ENCODE measurements around the gene ZMYND8. TPM values are rescaled to one million over a fixed set of nuclear protein-coding genes. Genes with fewer than 3 reads are reported as not detected.
"Not testable (repeated sequence)": the region's sequence is repeated elsewhere in the genome, so short reads cannot be mapped to it uniquely, and the experiment has no call there.

Gene ZMYND8
- total RNA-seq, 2 donors from 2014 or later, result 22.0 to 35.3 TPM

DNA sequence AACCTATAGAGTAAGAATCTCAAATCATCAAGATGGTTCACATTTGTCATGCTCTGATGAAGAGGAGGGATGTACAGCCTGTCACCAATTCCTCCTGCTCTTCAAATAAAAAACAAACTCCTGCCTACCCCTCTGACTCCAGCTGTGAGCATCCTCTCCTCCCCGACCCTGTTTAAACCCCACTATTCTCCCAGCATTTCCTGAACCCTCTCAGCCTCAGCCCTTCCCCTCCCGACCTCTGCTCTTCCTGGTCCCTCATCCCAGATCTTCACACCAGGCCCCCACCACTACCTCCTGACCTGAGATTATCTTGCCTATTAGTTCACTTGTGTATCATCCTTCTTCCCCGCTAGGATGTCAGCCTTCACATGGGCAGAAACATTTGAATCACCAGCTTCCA lies 75.8 kb downstream of the ZMYND8 start:
- peaks cover 0 to 32% of the 10 kb centered on the region in 2 donors for H3K4me1 ChIP-seq
- no peaks in the 10 kb centered on the region for H3K9me3 ChIP-seq
- no peak overlapping the region for H3K27ac ChIP-seq
- no peaks in the 10 kb centered on the region for H3K27me3 ChIP-seq
- H3K36me3 ChIP-seq, result peaks cover 62% of the 10 kb centered on the region
- DNase-seq (ENCODE audit: low spot score), result no peak
- H3K4me3 ChIP-seq, result no peak overlapping the region
- TF ChIP-seq, protein P1, sequence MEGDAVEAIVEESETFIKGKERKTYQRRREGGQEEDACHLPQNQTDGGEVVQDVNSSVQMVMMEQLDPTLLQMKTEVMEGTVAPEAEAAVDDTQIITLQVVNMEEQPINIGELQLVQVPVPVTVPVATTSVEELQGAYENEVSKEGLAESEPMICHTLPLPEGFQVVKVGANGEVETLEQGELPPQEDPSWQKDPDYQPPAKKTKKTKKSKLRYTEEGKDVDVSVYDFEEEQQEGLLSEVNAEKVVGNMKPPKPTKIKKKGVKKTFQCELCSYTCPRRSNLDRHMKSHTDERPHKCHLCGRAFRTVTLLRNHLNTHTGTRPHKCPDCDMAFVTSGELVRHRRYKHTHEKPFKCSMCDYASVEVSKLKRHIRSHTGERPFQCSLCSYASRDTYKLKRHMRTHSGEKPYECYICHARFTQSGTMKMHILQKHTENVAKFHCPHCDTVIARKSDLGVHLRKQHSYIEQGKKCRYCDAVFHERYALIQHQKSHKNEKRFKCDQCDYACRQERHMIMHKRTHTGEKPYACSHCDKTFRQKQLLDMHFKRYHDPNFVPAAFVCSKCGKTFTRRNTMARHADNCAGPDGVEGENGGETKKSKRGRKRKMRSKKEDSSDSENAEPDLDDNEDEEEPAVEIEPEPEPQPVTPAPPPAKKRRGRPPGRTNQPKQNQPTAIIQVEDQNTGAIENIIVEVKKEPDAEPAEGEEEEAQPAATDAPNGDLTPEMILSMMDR (IDR thresholded peaks at IDR 0.05), result no peak

DNA sequence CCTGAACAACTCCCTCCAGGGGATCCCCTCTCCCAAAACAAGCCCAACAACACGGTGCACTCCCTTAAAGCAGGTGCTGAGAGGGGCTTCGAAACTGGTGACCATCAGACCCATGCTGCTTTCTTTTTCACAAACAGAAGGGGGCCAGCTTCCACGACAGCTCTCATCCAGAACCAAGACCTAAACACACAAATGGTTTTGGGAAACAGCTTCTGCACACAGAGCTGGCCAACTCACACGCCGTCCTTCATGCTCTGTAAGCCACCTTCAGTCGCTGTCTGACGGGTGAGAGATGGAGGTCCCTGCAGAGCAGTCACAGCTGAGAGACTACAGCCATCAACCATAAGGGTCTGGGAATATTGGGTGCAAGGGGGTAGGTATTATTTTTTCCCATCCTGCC lies 76.3 kb downstream of the ZMYND8 start:
- TF ChIP-seq, protein P1 (IDR thresholded peaks at IDR 0.05), result no peak
- no peak overlapping the region for H3K27ac ChIP-seq
- no peaks in the 10 kb centered on the region for H3K27me3 ChIP-seq
- peaks cover 0 to 37% of the 10 kb centered on the region in 2 donors for H3K4me1 ChIP-seq
- DNase-seq (ENCODE audit: low spot score), result peak; percentile 44
- no peaks in the 10 kb centered on the region for H3K9me3 ChIP-seq
- H3K36me3 ChIP-seq, result peaks cover 62% of the 10 kb centered on the region
- H3K4me3 ChIP-seq, result no peak overlapping the region

DNA sequence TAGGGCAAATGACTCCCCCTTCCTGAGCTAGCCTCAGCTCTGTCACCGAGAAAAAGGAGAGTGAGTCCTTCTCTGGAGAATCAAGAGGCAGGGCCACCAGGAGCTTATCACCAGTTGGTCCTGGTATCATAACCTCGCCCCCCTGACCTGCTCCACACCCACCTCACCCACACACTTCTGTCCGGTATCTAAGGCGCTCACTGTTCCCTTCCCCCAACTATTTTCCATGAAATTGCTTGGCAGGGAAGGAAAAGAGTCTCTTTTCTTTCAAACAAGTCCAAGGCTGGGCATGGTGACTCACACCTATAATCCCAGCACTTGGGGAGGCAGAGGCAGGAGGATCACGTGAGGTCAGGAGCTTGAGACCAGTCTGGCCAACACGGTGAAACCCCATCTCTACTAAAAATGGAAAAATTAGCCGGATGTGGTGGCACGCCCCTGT lies 77.6 kb downstream of the ZMYND8 start:
- Histone ChIP-seq H3K27ac (peak overlapping the region; percentile 84 to 89), H3K9me3 (no peaks in the 10 kb centered on the region), H3K27me3 (no peaks in the 10 kb centered on the region), H3K4me3 (no peak overlapping the region), H3K4me1 (peaks cover 0 to 50% of the 10 kb centered on the region in 2 donors), H3K36me3 (peaks cover 53% of the 10 kb centered on the region)
- TF ChIP-seq, protein P1 (IDR thresholded peaks at IDR 0.05), result no peak
- peak; percentile 57 for DNase-seq (ENCODE audit: low spot score)

DNA sequence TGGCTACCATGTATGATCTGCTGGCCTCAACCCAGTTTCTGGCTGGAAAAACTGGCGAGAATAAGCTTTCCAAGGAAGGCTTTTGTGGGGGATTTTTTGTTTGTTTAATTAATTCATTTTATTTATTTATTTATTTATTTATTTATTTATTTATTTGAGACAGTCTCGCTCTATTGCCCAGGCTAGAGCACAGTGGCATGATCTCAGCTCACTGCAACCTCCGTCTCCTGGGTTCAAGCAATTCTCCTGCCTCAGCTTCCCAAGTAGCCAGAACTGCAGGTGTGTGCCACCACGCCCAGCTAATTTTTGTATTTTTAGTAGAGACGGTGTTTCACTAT lies 79.0 kb downstream of the ZMYND8 start:
- DNase-seq (ENCODE audit: low spot score), result peak; percentile 66
- Histone ChIP-seq H3K36me3 (peaks cover 41% of the 10 kb centered on the region), H3K27ac (peak overlapping the region; percentile 84 to 89), H3K4me1 (peaks cover 0 to 61% of the 10 kb centered on the region in 2 donors)
- H3K9me3 ChIP-seq, H3K27me3 ChIP-seq, H3K4me3 ChIP-seq: not testable (repeated sequence)

DNA sequence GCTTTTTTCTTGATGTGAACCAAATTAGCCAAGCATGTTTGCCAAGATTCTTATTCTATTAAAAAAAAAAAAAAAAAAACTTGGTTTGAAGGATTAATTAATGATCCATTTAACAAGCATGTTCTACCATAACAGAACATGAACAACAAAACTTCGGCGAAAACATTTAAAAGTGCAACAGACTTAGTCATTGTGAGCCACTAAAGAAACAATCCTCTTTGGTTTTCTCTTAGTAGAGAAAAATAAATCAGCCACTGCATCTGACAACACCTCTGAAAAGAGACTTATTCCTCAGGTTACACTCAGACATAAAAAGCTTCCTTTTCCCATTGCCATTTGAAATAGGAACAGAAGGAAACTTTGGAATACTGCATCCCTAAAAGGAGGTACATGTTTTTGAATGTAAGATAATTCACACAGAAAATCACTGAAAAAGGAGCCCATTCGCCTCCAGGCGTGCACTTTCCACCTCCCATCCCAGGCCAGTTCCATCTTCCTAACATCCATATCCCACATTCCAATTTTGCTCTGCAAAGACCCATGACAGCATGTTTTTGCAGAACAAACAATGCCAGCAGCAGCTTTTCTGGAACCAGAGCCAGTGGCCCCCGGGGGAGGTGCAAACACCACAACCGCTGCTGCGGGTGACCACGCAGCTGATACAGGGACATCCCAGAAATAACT lies 79.5 kb downstream of the ZMYND8 start:
- Histone ChIP-seq H3K4me3 (no peak overlapping the region), H3K9me3 (no peaks in the 10 kb centered on the region), H3K27ac (peak overlapping the region; percentile 84 to 89), H3K36me3 (peaks cover 36% of the 10 kb centered on the region), H3K4me1 (peaks cover 0 to 61% of the 10 kb centered on the region in 2 donors), H3K27me3 (no peaks in the 10 kb centered on the region)
- TF ChIP-seq, protein P1 (IDR thresholded peaks at IDR 0.05), result no peak
- peak; percentile 36 for DNase-seq (ENCODE audit: low spot score)

DNA sequence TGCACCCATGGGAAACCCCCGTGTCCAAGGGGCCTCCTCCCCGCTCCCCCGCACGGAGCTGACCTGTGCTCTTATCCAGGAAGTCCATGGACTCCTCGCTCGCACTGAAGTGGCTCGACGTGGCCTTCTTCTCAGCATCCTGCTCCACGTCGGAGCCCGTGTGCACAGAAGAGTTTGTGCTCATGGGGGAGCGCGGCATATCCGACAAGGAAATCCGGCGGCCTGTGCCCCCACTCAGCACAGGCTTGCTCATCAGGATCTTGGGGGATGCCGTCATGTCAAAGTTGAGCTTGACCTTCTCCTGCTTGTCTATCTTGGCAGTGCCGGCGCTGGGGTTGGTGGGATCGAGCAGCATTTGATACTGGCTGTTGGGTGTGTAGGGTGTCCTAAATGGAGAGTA lies 80.2 kb downstream of the ZMYND8 start:
- Histone ChIP-seq H3K27me3 (no peaks in the 10 kb centered on the region), H3K4me3 (no peak overlapping the region), H3K4me1 (peaks cover 0 to 61% of the 10 kb centered on the region in 2 donors), H3K36me3 (peaks cover 29% of the 10 kb centered on the region), H3K27ac (peak overlapping the region; percentile 84 to 89), H3K9me3 (no peaks in the 10 kb centered on the region)
- TF ChIP-seq, protein P1 (IDR thresholded peaks at IDR 0.05), result no peak
- peak; percentile 55 for DNase-seq (ENCODE audit: low spot score)

Measured in right atrium auricular region (tissue), 2 donors.